ENCODE data around the gene WDR33. TPM values are rescaled to one million over a fixed set of nuclear protein-coding genes. Genes with fewer than 3 reads are reported as not detected.

WDR33 gene
- total and polyA plus RNA-seq, 2 experiments from 2014 or later, result 40.3 to 44.4 TPM

GRCh38 chr2:127852388-127852787 is 41.4 kb upstream of the WDR33 start:
- Histone ChIP-seq H3K4me3 (no peak overlapping the region), H3K27me3 (no peaks in the 10 kb centered on the region), H3K4me1 (ENCODE audit: low read depth) (peaks cover 4% of the 10 kb centered on the region), H3K9me3 (ENCODE audit: low read depth) (no peaks in the 10 kb centered on the region), H3K36me3 (peaks cover 19% of the 10 kb centered on the region), H3K27ac (no peak overlapping the region)
- DNase-seq (ENCODE audit: low read depth in 1 of 2, low spot score in 1 of 2), result no peak
- no peak for TF ChIP-seq CTCF (IDR thresholded peaks at IDR 0.05; ENCODE audit: low read depth, low read length)

GRCh38 chr2:127847931-127848330 is 37.0 kb upstream of the WDR33 start:
- H3K4me1 ChIP-seq (ENCODE audit: low read depth), result no peaks in the 10 kb centered on the region
- no peak for DNase-seq (ENCODE audit: low read depth in 1 of 2, low spot score in 1 of 2)
- no peak overlapping the region for H3K27ac ChIP-seq
- no peaks in the 10 kb centered on the region for H3K27me3 ChIP-seq
- peaks cover 32% of the 10 kb centered on the region for H3K36me3 ChIP-seq
- no peak overlapping the region for H3K4me3 ChIP-seq
- TF ChIP-seq CTCF (IDR thresholded peaks at IDR 0.05; ENCODE audit: low read depth, low read length), result no peak
- H3K9me3 ChIP-seq (ENCODE audit: low read depth), result no peaks in the 10 kb centered on the region

GRCh38 chr2:127844973-127845372 is 34.0 kb upstream of the WDR33 start:
- Histone ChIP-seq H3K36me3 (peaks cover 29% of the 10 kb centered on the region), H3K4me3 (no peak overlapping the region), H3K27ac (no peak overlapping the region), H3K4me1 (ENCODE audit: low read depth) (no peaks in the 10 kb centered on the region), H3K9me3 (ENCODE audit: low read depth) (no peaks in the 10 kb centered on the region), H3K27me3 (no peaks in the 10 kb centered on the region)
- no peak for DNase-seq (ENCODE audit: low read depth in 1 of 2, low spot score in 1 of 2)
- TF ChIP-seq CTCF (IDR thresholded peaks at IDR 0.05; ENCODE audit: low read depth, low read length), result no peak

- no peaks in the 10 kb centered on the region for H3K27me3 ChIP-seq
- DNase-seq (ENCODE audit: low read depth in 1 of 2, low spot score in 1 of 2), result no peak
- no peak overlapping the region for H3K4me3 ChIP-seq
- H3K36me3 ChIP-seq, result peaks cover 18% of the 10 kb centered on the region
- no peak overlapping the region for H3K27ac ChIP-seq
- no peaks in the 10 kb centered on the region for H3K4me1 ChIP-seq (ENCODE audit: low read depth)
- no peaks in the 10 kb centered on the region for H3K9me3 ChIP-seq (ENCODE audit: low read depth)
- TF ChIP-seq CTCF (IDR thresholded peaks at IDR 0.05; ENCODE audit: low read depth, low read length), result no peak
Measured at GRCh38 chr2:127843677-127844076, 32.7 kb upstream of the WDR33 start.

- Histone ChIP-seq H3K4me1 (ENCODE audit: low read depth) (no peaks in the 10 kb centered on the region), H3K27ac (no peak overlapping the region), H3K27me3 (no peaks in the 10 kb centered on the region), H3K4me3 (no peak overlapping the region), H3K9me3 (ENCODE audit: low read depth) (no peaks in the 10 kb centered on the region), H3K36me3 (peaks cover 7% of the 10 kb centered on the region)
- no peak for TF ChIP-seq CTCF (IDR thresholded peaks at IDR 0.05; ENCODE audit: low read depth, low read length)
- no peak for DNase-seq (ENCODE audit: low read depth in 1 of 2, low spot score in 1 of 2)
Measured at GRCh38 chr2:127841466-127842178, 30.7 kb upstream of the WDR33 start.
